ENCODE results near the gene HSFX2. TPM values are rescaled to one million over a fixed set of nuclear protein-coding genes. Genes with fewer than 3 reads are reported as not detected.
"Not testable (repeated sequence)": the region's sequence is repeated elsewhere in the genome, so short reads cannot be mapped to it uniquely, and the experiment has no call there.

HSFX2 gene
- total and polyA plus RNA-seq, 9 of the 15 experiments (the other 6 are each of a cell fraction or from before 2014, with no cell fraction given): 0.10 to 0.18 (median 0.11) TPM; not detected in 6

- H3K36me3 ChIP-seq (ENCODE audit: control insufficient read depth, insufficient read depth, low read length); in situ Hi-C loops (cut with MboI); H3K4me2 ChIP-seq (ENCODE audit: insufficient read depth, low read length); POLR2A ChIA-PET; H4K20me1 ChIP-seq (replicated peaks; ENCODE audit: control insufficient read depth, insufficient read depth, low read length); intact Hi-C loops (cut with micrococcal nuclease); H3K9ac ChIP-seq (ENCODE audit: insufficient read depth in 1 of 2, low read depth in 2 of 2, low read length in 2 of 2); H2AFZ ChIP-seq (ENCODE audit: low read depth, low read length); BruUV-seq (replicated peaks); H3K27ac ChIP-seq (ENCODE audit: extremely low read depth, low read depth, low read length); H3K4me1 ChIP-seq (replicated peaks in 1 of 2; ENCODE audit: control insufficient read depth in 2 of 2, insufficient read depth in 2 of 2, low read length in 2 of 2); H3K27me3 ChIP-seq (ENCODE audit: control insufficient read depth in 2 of 2, insufficient read depth in 2 of 2, low read length in 2 of 2); H3K9me3 ChIP-seq (replicated peaks; ENCODE audit: control insufficient read depth, insufficient read depth, low read depth, low read length); H3K9me1 ChIP-seq (ENCODE audit: control insufficient read depth, insufficient read depth, low read length); CTCF ChIA-PET (ENCODE audit: low intra/inter-chr PET ratio); H3K4me3 ChIP-seq; H3K79me2 ChIP-seq (ENCODE audit: control insufficient read depth, insufficient read depth, low read length): not testable (repeated sequence)
- 50% methylated on average over 1 of the region's 29 CpGs for WGBS (ENCODE audit: insufficient coverage, low coverage, missing lambda C conversion rate)
- ATAC-seq (peak; percentile 38), FAIRE-seq (peak; percentile 19), DNase-seq (ENCODE audit: extremely low read depth in 1 of 4, low spot score in 3 of 4) (peak in 1 of 4 experiments; percentile 47)
- peak in 2 of 3 experiments; percentile 30 to 43; a peak in 3 of 6 replicates for TF ChIP-seq CTCF (IDR thresholded peaks at IDR 0.05 in 2 of 3, conservative IDR thresholded peaks at IDR 0.05 in 1 of 3; ENCODE audit: insufficient read depth in 2 of 3, low read depth in 1 of 3, low read length in 3 of 3)
- TF ChIP-seq ZBTB33 (CRISPR knock-in tag; IDR thresholded peaks at IDR 0.05): peak; percentile 42; the same call in 1 of the 2 replicates
These were observed 49.3 kb downstream of the HSFX2 start for GRCh38 chrX:149545545-149546543.

Other genes with a start within 250 kb of the HSFX2 start
Only the 7 nearest of the 8 such genes appear.
- gene IDS, start 90.0 kb downstream of the HSFX2 start, total RNA-seq (2014; rRNA removed): 11.2 and 13.1 TPM in 2 replicates
- gene IDS, start 90.0 kb downstream of the HSFX2 start, total RNA-seq (2014; rRNA removed; fragmentation: Illumina TruSeq; extraction: Trizol): 6.7 and 6.8 TPM in 2 replicates
- 6.7 and 8.2 TPM in 2 replicates for gene IDS, start 90.0 kb downstream of the HSFX2 start, total RNA-seq (2015; rRNA removed; fragmentation: Illumina TruSeq; extraction: Trizol)
- 11.1 and 12.0 TPM in 2 replicates for gene IDS, start 90.0 kb downstream of the HSFX2 start, total RNA-seq (2021)
- gene IDS, start 90.0 kb downstream of the HSFX2 start, polyA plus RNA-seq (2011; rRNA removed): 18.6 and 21.2 TPM in 2 replicates
- gene IDS, start 90.0 kb downstream of the HSFX2 start, polyA plus RNA-seq (2014; fragmentation: Illumina TruSeq; extraction: Trizol): 11.6 and 15.4 TPM in 2 replicates
- 1 to 10 TPM; 2.0 to 2.2 TPM for gene IDS, start 90.0 kb downstream of the HSFX2 start, polyA plus RNA-seq (2014; fragmentation: Nextera tagmentation; extraction: Ambion mirVana)
- 8.6 and 10.4 TPM in 2 replicates for gene IDS, start 90.0 kb downstream of the HSFX2 start, polyA plus RNA-seq (2014; rRNA removed)
- gene EOLA1, start 54.3 kb downstream of the HSFX2 start, total RNA-seq (2014; rRNA removed): 14.4 and 16.7 TPM in 2 replicates
- gene EOLA1, start 54.3 kb downstream of the HSFX2 start, total RNA-seq (2014; rRNA removed; fragmentation: Illumina TruSeq; extraction: Trizol): 18.0 and 18.1 TPM in 2 replicates
- gene EOLA1, start 54.3 kb downstream of the HSFX2 start, total RNA-seq (2015; rRNA removed; fragmentation: Illumina TruSeq; extraction: Trizol): 20.8 and 21.6 TPM in 2 replicates
- 20.9 and 23.0 TPM in 2 replicates for gene EOLA1, start 54.3 kb downstream of the HSFX2 start, total RNA-seq (2021)
- gene EOLA1, start 54.3 kb downstream of the HSFX2 start, polyA plus RNA-seq (2011; rRNA removed): 25.6 and 32.9 TPM in 2 replicates
- gene EOLA1, start 54.3 kb downstream of the HSFX2 start, polyA plus RNA-seq (2014; fragmentation: Illumina TruSeq; extraction: Trizol): 19.5 and 20.7 TPM in 2 replicates
- 10 to 100 TPM in 1 of 2 experiments, 1 to 10 TPM in 1; 6.3 to 12.2 TPM for gene EOLA1, start 54.3 kb downstream of the HSFX2 start, polyA plus RNA-seq (2014; fragmentation: Nextera tagmentation; extraction: Ambion mirVana)
- 17.5 and 18.2 TPM in 2 replicates for gene EOLA1, start 54.3 kb downstream of the HSFX2 start, polyA plus RNA-seq (2014; rRNA removed)
- gene HSFX3, start 45.4 kb downstream of the HSFX2 start, total RNA-seq (2014; rRNA removed): not detected in 2 replicates
- not detected in 2 replicates for gene HSFX3, start 45.4 kb downstream of the HSFX2 start, total RNA-seq (2014; rRNA removed; fragmentation: Illumina TruSeq; extraction: Trizol)
- gene HSFX3, start 45.4 kb downstream of the HSFX2 start, total RNA-seq (2015; rRNA removed; fragmentation: Illumina TruSeq; extraction: Trizol): not detected in 2 replicates
- gene HSFX3, start 45.4 kb downstream of the HSFX2 start, total RNA-seq (2021): not detected in 2 replicates
- gene HSFX3, start 45.4 kb downstream of the HSFX2 start, polyA plus RNA-seq (2011; rRNA removed): 0.10 TPM in 1 of 2 replicates, not detected in the other
- not detected in 2 replicates for gene HSFX3, start 45.4 kb downstream of the HSFX2 start, polyA plus RNA-seq (2014; fragmentation: Illumina TruSeq; extraction: Trizol)
- gene HSFX3, start 45.4 kb downstream of the HSFX2 start, polyA plus RNA-seq (2014; fragmentation: Nextera tagmentation; extraction: Ambion mirVana): under 1 TPM in 1 of 2 experiments, not detected in 1; 0.08 TPM
- not detected in 2 replicates for gene HSFX3, start 45.4 kb downstream of the HSFX2 start, polyA plus RNA-seq (2014; rRNA removed)
- gene MAGEA9B, start 7.9 kb downstream of the HSFX2 start, total RNA-seq (2014; rRNA removed): 13.4 and 20.6 TPM in 2 replicates
- gene MAGEA9B, start 7.9 kb downstream of the HSFX2 start, total RNA-seq (2014; rRNA removed; fragmentation: Illumina TruSeq; extraction: Trizol): 9.6 and 11.2 TPM in 2 replicates
- 12.3 and 12.4 TPM in 2 replicates for gene MAGEA9B, start 7.9 kb downstream of the HSFX2 start, total RNA-seq (2015; rRNA removed; fragmentation: Illumina TruSeq; extraction: Trizol)
- 12.8 and 14.9 TPM in 2 replicates for gene MAGEA9B, start 7.9 kb downstream of the HSFX2 start, total RNA-seq (2021)
- gene MAGEA9B, start 7.9 kb downstream of the HSFX2 start, polyA plus RNA-seq (2011; rRNA removed): 11.9 and 31.2 TPM in 2 replicates
- 18.5 and 19.4 TPM in 2 replicates for gene MAGEA9B, start 7.9 kb downstream of the HSFX2 start, polyA plus RNA-seq (2014; fragmentation: Illumina TruSeq; extraction: Trizol)
- 10 to 100 TPM; 11.7 to 14.1 TPM for gene MAGEA9B, start 7.9 kb downstream of the HSFX2 start, polyA plus RNA-seq (2014; fragmentation: Nextera tagmentation; extraction: Ambion mirVana)
- gene MAGEA9B, start 7.9 kb downstream of the HSFX2 start, polyA plus RNA-seq (2014; rRNA removed): 15.7 and 18.2 TPM in 2 replicates
- 2.1 and 4.2 TPM in 2 replicates for gene TMEM185A, start 36.5 kb upstream of the HSFX2 start, total RNA-seq (2014; rRNA removed)
- 4.5 and 4.8 TPM in 2 replicates for gene TMEM185A, start 36.5 kb upstream of the HSFX2 start, total RNA-seq (2014; rRNA removed; fragmentation: Illumina TruSeq; extraction: Trizol)
- 3.7 and 5.9 TPM in 2 replicates for gene TMEM185A, start 36.5 kb upstream of the HSFX2 start, total RNA-seq (2015; rRNA removed; fragmentation: Illumina TruSeq; extraction: Trizol)
- gene TMEM185A, start 36.5 kb upstream of the HSFX2 start, total RNA-seq (2021): 6.8 and 8.8 TPM in 2 replicates
- gene TMEM185A, start 36.5 kb upstream of the HSFX2 start, polyA plus RNA-seq (2011; rRNA removed): 12.6 and 13.7 TPM in 2 replicates
- 5.4 and 5.8 TPM in 2 replicates for gene TMEM185A, start 36.5 kb upstream of the HSFX2 start, polyA plus RNA-seq (2014; fragmentation: Illumina TruSeq; extraction: Trizol)
- gene TMEM185A, start 36.5 kb upstream of the HSFX2 start, polyA plus RNA-seq (2014; fragmentation: Nextera tagmentation; extraction: Ambion mirVana): 1 to 10 TPM in 1 of 2 experiments, under 1 TPM in 1; 0.97 to 1.7 TPM
- gene TMEM185A, start 36.5 kb upstream of the HSFX2 start, polyA plus RNA-seq (2014; rRNA removed): 5.7 and 6.4 TPM in 2 replicates
- gene MAGEA11, start 116.7 kb upstream of the HSFX2 start, total RNA-seq (2014; rRNA removed): not detected in 2 replicates
- not detected in 2 replicates for gene MAGEA11, start 116.7 kb upstream of the HSFX2 start, total RNA-seq (2014; rRNA removed; fragmentation: Illumina TruSeq; extraction: Trizol)
- gene MAGEA11, start 116.7 kb upstream of the HSFX2 start, total RNA-seq (2015; rRNA removed; fragmentation: Illumina TruSeq; extraction: Trizol): not detected in 2 replicates
- 0.11 TPM in 1 of 2 replicates, not detected in the other for gene MAGEA11, start 116.7 kb upstream of the HSFX2 start, total RNA-seq (2021)
- gene MAGEA11, start 116.7 kb upstream of the HSFX2 start, polyA plus RNA-seq (2011; rRNA removed): 0.11 and 0.18 TPM in 2 replicates
- not detected in 2 replicates for gene MAGEA11, start 116.7 kb upstream of the HSFX2 start, polyA plus RNA-seq (2014; fragmentation: Illumina TruSeq; extraction: Trizol)
- under 1 TPM in 1 of 2 experiments, not detected in 1; 0.04 TPM for gene MAGEA11, start 116.7 kb upstream of the HSFX2 start, polyA plus RNA-seq (2014; fragmentation: Nextera tagmentation; extraction: Ambion mirVana)
- not detected in 2 replicates for gene MAGEA11, start 116.7 kb upstream of the HSFX2 start, polyA plus RNA-seq (2014; rRNA removed)
- not detected in 2 replicates for gene HSFX1, start 178.8 kb upstream of the HSFX2 start, total RNA-seq (2014; rRNA removed)
- not detected in 2 replicates for gene HSFX1, start 178.8 kb upstream of the HSFX2 start, total RNA-seq (2014; rRNA removed; fragmentation: Illumina TruSeq; extraction: Trizol)
- gene HSFX1, start 178.8 kb upstream of the HSFX2 start, total RNA-seq (2015; rRNA removed; fragmentation: Illumina TruSeq; extraction: Trizol): not detected in 2 replicates
- gene HSFX1, start 178.8 kb upstream of the HSFX2 start, total RNA-seq (2021): not detected in 2 replicates
- gene HSFX1, start 178.8 kb upstream of the HSFX2 start, polyA plus RNA-seq (2011; rRNA removed): 0.10 and 0.14 TPM in 2 replicates
- gene HSFX1, start 178.8 kb upstream of the HSFX2 start, polyA plus RNA-seq (2014; fragmentation: Illumina TruSeq; extraction: Trizol): not detected in 2 replicates
- gene HSFX1, start 178.8 kb upstream of the HSFX2 start, polyA plus RNA-seq (2014; fragmentation: Nextera tagmentation; extraction: Ambion mirVana): not detected
- gene HSFX1, start 178.8 kb upstream of the HSFX2 start, polyA plus RNA-seq (2014; rRNA removed): not detected in 2 replicates